Glomerular visceral epithelial cell (primary cell): ENCODE results near the gene ADAM12.
A peak's percentile ranks its signal among the peaks of the same experiment; 100 is the strongest.

Experiments
- DNase-seq: peaks from one replicate; pipeline ENCODE4 v3.0.0-alpha.2; 2016; ENCODE audit errors: extremely low spot score

The ADAM12 gene

DNA sequence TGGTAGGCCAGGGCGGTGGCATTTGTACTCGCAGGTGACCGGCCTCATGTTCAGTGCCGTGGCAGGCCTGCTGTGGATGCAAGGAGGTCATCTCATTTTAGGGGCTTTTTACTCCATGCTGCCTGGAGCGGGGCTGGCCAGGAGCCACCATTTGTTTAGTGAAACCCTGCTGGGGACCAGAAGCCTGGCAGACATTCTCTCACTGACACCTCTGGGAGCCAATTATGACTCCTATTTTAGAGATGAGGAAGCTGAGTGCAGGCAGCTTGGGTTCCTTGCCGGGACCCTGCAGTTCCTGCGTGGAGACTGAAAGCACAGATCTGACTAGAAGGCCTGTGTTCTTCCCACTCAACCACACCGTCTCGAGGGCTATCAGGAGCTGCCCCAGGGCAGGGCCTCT lies 305.3 kb downstream of the ADAM12 start:
- DNase-seq = no peak

DNA sequence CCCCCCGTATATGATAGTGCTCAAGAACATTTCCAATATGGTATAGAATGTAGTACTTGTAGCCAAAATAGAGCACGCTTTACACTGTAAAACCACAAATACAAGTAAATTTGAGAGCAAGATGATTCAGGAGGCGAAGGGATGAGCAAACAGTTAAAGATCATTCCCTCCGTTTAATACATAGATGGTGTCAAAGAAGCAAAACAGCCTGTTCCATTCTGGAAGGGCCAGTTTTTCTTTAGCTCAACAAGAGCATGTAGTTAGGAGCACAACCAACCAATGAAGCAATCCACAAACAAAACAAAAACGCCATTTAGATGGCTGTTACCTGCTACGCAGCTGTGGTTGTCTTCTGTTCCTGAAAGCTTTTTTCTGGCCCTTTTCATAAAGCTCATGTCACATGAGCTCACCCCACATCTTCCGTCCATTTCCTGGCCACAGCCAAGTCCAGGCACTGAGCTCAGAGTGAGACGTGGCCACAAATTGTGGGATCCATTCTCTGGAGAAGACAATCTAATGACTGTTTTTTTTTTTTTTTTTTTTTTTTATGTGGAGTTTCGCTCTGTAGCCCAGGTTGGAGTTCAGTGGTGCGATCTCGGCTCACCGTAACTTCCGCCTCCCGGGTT lies 306.3 kb downstream of the ADAM12 start:
- no peak for DNase-seq

DNA sequence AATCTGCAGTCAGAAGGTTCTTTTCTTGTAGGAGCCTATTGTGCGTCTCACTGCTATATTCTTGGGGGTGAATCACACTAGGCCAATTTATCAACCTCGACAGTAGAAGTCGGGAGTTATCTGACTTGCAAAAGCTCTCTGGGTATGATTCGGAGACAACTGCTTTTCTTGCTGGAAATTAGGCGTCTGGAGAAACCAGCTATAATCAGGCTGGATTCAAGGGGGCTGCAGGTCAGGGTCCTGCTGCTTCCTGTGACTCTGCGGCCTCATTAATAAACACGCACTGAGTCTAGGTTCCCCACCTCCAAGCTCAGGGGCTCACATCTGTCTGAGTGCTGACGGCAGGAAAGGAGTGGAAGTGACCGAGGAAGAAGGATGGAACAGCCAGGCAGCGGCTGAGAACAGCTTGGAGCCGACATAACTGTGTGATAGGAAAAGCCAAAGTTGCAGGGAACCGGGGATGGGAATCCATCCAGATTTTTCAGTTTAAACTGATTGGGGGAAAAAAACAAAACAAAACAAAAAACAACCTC lies 307.3 kb downstream of the ADAM12 start:
- peak; percentile 32 for DNase-seq

DNA sequence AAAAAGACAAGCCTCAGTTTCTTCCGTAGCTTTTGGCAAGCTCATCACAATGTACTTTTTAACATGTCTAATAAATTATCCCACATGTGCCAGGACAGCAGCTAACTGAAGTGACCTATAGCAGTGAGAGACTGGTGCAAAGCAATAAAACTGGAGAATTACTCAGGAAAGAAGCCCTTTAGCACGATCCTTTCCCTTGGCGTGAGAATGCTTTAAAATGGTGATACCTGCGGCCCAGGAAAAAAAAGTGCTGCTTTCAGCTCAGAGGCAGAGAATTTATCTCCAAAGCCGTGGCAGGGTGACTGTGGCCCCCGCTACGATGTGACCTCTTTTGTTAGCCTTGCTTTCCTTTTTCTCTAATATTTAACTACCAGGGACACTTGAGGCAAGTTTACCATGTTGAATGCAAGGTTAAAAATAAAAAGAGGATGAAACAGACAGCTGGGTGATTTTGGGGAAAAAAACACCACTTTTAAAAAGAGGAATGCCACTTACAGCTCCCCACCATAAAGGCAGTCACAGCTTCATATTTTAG lies 307.9 kb downstream of the ADAM12 start:
- no peak for DNase-seq

DNA sequence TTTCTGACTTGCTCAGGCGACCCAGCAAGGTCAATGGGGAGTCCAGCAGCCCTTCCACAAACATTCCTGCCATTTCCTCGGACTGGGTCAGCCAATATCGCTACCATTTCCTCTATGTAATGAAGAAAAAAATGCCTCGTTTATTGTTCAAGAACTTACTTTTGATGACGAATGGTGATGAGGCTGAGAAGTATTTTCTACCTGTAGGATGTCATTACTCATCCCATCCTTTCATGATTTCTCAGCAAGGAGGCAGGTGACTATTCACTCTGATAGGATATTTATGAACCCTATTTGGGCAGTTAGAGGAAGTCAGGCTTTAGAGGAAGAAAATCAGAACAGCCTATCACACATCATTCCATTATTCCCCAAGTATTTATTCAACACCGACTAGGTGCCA lies 313.3 kb downstream of the ADAM12 start:
- no peak for DNase-seq

DNA sequence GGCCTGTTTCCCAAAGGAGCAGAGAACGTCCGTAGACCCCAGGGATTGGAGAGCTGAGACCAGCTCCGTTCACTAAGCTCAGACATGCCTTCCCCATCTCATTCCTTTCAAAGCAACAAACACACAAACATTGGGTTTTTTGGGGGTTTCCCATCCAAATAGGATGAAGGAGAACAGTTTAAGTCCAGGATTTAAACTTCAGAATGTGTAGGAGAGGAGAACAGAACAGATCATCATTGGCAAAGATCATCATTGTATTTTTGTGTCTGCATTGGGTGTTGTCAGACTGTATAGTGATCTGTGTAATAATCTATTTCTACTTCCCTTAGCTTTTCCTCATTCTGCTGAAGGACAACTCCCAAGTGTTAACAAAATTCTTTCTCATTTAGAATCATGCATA lies 314.0 kb downstream of the ADAM12 start:
- DNase-seq = no peak

DNA sequence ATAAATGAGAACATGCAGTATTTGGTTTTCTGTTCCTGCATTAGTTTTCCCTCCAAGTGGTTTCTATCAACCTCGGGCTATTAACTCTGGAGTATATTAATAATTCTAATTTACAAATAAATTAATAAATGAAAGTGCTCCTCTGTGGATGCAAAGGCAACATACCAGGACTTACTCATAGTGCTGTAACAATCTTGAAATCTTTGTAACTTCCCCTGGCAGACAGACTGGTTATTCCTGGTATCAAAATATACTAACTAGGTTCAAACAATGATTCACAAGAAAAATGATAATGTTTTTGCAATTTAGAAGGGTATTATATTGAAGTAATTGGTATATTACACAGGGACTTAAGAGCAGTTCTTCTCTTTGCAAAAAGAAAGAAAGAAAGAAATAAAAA lies 314.7 kb downstream of the ADAM12 start:
- DNase-seq = no peak

DNA sequence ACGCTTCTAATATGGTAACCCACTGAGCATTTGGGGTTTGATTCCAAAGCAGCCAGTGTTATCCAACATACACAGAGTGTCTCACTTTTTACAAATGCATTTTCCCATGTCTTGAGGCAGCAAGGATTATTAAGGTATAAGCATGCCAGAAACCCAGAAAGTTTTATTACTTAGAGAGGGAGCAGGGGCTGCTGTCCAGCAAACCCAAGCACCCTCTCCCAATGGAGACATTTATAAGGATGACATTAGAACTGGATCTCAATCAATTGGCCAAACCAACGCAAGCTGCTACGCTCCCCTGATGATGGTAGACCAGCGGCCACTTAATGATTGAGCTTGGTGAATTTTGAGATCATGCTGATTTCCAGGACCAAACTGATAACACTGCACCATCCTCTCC lies 315.7 kb downstream of the ADAM12 start:
- DNase-seq = no peak

DNA sequence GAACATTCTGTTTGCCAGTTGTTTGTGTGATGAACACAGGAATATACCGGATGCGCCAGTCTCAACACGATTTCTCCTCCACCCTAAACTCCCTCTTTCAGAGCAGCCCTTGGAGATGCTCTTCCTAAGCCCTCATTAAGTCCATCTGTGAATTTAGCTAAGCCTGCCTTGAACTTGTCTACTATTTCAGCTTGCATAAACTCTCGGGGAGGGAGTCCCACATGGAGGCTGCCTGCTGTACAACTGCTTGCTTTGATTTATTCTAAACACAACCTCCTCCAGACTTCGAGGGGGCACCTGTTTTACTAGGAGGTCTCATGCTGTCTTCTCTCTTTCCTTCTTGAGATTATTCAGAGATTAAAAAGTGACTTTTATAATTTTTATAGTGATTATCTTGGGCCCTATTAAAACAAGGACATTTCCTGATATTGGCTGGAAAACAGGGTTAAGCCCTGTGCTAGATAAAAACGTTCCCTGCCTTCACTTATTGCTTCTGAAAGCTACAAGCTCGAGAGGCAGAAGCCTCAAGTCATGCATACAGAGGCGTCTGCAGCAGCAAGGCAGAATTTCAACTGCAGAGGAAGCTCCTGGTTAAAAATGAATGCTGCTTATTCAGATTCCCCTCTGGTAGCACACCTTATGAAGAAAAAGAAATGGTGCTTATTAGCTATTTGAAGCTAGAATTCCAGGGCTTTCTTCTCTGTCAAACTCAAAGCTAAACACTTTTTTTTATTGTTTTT lies 317.6 kb downstream of the ADAM12 start:
- no peak for DNase-seq

DNA sequence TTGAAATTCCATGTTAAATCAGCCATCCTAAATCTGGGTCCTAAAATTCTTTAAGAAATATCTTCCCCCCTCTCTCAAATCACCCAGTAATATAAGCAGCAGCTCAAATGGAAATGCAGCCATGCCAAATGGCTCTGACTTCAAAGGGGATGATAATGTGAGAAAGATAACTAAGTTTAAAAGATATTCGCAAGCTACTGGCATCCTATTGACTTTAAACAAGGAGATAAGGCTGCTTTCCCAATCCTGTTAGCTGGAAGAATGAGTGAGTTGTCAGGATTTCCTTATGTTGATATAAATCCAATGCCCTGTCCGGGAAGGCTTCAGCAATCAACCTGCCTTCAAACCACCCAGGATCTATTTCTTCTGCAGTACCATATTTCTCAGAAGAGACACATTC lies 320.0 kb downstream of the ADAM12 start:
- no peak for DNase-seq

DNA sequence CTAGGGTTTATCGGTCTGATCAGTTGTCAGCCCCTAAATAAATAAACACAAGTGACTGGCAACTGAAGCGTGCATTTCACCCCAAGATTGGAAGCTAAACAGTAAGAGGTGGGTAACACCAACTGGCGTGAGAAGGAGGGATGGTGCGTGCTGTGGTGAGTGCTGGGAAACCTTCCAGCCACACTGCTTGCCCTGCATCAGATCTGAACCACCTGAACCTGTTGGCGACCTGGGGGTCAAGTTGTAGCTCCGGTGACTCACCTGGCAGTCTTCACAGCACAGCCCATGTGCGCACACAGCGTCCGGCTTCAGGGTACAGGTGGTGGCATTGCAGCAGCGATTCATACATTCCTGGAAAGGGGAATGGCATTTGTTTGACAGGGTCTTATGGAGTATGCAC lies 321.8 kb downstream of the ADAM12 start:
- DNase-seq = no peak

DNA sequence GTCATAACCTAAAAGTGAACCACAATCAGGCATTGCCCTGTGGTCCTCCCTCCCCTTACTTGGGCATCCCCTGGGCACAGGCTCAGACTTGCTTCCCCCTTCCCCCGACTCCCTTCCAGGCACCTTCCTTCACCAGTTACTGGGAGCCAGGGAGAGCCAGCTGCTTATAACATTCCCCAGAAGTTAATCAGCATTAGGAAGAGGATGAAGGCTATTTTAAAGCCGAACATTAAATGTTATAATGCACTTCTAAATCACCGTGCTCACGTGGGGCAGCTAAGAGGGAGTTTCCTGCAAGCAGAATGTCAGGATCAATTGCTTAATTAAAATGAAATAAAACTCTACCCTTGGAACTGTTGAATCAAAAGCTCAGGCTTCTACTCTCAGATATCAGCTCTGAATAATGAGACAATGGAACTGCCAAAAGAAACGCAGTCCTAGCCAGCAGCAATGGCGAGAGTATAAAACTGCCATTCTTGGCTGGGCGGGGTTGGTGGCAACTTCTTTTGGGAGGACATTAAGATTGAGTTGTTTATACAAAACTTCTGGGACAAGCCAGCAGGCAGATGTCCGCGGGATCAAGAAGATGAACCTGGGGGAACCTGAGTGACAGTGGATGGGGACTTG lies 322.4 kb downstream of the ADAM12 start:
- peak; percentile 44 for DNase-seq

DNA sequence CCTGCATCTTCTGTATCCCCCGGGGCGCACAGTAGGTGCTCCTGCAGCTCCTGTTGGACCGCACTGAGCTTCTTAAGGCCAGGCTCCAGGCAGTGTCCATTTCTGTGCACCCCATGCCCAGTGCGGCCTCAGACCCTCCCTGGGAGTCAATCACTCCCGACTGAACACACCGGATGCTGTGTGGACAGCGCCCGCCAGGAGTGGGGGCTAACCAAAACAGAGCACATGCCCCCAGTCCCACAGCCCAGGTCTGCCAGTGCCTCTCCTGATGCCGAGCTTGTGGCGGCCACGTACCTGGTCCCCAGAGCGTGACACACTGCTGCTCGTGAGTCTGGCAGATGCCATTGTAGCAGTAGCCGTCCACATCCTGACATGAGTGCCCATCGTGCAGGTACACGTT lies 323.8 kb downstream of the ADAM12 start:
- no peak for DNase-seq

DNA sequence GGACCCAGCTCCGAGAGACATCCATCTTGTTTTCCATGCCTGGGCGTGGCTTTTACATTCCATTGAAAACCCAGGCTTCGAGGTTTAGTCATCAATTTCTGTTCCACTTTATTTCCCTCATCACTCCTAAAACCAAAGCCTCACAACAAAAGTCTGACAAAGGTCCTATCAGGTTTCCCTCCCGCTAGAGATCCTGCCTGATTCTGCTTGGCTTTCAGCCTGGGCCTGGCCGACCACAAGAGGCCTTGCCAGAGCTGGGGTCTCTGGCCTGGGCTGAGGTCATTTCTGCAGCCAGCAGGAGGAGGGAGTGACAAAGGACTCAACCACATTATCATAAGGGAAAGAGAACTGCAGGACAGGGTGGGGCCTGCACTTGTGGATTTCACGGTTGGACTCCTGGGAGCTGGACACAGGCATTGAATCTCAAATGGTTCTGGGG lies 324.9 kb downstream of the ADAM12 start:
- DNase-seq = peak; percentile 100

DNA sequence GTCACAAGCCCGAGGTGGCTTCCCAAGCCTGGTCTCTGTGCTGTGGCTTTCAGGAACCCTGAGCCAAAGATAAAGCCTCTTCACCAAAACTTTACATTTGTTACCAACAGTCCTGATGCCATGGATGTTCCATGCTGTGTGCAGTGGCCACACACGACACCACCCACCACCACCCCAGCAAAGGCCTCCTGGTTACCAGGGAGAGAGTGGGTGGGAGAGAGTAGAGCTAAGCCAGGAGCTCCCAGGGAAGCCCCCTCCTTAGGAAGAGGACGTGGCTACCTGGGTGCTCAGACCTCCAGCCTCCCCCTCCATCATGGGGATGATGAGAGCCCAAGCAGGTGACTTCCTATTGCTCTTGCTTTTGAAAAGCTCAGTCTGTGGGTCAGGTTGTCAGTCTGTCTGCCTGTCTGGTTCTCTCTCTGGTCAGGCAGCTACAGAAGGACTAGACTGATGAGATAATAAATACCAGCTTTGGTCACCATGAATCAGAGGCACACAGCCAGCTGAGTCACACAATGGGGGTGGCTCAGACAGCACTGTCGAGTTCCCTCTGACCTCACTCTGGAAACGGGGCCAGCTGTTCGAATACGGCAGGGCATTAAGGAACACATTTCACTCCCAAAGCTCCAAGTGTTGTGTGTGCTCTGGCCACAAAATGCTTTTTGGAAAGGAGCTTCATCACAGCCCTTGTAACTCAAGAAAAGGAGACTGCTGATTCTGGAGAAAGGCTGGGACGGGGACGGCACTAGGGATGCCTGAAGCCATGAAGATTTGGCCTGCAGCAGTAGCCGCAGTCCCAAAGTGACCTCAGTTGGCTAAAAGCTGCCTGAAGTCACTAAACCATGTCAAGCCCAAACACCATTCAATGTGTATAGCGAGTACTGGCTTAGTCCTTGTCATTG lies 325.9 kb downstream of the ADAM12 start:
- peak; percentile 99 for DNase-seq

DNA sequence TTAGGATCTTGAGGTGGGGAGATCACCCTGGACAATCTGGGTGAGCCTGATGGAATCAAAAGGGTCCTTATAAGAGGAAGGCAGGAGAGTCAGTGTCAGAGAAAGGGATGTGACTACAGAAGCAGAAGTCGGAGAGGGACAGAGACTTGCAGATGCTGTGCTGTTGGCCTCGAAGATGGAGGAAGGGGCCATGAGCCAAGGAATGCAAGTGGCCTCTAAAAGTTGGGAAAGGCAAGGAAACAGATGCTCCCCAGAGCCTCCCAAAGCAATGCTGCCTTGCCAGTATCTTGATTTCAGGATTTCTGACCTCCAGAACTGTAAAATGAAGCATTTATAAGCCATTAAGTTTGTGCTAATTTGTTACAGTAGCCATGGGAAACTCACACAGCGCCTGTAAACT lies 326.8 kb downstream of the ADAM12 start:
- DNase-seq = no peak

DNA sequence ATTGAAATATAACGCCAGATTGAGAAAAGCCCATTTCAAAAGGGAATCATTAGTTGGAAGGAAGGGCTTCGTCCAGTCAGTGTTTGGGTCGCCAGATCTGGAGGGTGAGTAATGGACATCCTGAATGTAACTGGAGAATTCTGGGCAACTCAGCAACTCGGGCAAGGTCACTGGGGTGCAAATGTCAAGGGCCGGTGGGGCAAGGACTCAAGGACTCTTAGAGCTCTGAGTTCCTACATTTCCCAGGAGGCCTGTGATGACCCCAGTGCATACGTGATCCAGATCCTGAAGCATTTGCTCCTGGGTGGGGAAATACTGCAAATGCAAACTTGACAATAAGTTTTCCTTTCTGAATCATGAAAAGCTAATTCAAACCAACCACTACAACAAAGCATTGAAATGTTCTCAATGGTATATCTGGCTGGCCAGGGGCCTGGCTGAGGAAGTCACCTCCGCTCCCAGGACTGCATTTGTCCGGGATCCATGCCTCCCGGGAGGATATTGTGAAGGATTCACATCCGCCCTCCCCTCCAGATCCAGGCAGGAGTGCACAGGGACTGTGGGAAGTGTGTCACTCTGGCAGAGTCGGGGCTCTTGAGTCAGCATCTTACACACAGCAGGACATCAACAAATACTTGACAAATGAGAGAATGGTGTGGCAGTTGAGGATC lies 327.9 kb downstream of the ADAM12 start:
- peak; percentile 77 for DNase-seq

DNA sequence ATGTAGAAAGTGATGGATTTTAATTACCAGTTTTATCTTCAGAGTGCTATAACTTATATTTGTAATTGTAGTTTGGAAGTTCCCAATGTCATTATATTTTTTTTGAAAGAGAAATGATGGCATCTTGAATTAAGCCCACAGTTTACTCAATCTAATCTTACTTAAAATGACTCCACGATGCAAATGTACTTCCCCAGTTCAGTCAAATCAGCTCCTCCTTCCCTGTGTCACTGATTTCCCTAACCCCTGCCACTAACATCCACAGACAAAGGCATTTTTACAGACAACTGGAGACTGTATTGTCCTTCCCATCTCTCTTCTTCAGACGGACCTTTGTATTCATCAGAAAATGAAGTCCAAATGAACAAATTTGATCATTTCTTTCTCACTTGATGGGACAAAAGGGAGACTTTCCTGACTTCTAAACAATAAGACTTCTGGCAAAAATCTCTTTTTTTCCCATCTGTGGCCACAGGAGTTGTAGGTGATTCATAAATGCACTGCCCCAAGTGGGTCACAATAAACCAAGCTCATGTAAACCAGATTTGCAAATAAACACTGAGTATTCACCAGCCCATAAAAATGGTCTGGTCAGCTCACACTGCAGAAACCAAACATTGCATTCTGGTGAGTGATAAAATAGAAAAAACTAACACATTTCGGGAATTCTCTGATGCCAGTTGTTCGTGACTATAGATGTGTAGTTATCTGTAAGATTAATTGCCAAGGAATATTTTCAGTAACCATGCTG lies 329.0 kb downstream of the ADAM12 start:
- DNase-seq = peak; percentile 80

DNA sequence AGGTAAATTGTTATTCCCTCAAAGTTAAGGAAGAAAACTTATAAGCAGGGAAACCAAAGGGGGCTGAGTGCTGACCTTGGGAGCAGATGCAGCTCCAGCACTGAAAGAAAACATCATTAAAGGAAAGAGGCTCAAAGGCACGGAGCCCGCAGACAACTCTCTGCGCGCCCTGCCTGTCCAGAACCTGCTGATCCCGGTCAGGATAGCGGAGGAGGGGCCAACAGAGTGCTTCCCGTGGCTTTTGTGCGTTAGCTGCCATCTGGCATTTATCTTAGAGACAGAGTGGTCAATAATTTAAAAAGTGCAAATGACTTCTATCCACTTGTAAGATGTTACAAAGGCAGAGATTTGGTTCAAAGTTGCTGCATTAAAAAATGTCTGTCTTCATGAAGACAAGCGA lies 329.8 kb downstream of the ADAM12 start:
- DNase-seq = no peak

DNA sequence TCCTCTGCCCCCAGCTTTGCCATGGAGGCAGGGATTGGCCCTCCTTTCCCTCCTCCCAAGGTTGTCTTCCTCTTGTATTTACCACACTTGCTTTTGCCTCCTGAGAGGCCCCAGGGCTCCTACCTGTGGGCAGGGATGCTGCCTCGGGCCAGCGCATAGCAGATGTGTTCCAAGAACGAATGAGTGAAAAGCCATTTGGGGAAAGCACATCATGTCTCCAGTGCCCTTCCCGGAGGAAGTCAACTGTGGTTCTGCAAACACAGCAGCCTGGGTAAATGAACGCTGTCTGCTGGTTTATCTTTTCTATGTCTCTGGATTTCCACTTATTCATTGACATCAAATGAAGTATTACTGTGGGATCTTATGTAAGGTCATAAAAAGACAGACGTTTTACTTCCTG lies 330.2 kb downstream of the ADAM12 start:
- DNase-seq = no peak
